Kidney (tissue), 14 donors: ENCODE data around the gene GAB2. TPM values are rescaled to one million over a fixed set of nuclear protein-coding genes. Genes with fewer than 3 reads are reported as not detected.

Experiments
- DNase-seq, 5 donors: peaks; one replicate each; pipeline ENCODE4 v3.0.0-alpha.2; 2013 to 2020
- FAIRE-seq: peaks from 2 replicates; lab custom pipeline; 2012; peaks lifted over from hg19 to GRCh38; lab: Jason Lieb, UNC
- H3K27ac ChIP-seq, 2 donors: one replicate each; pipeline ENCODE4 v1.7.0; 2013; ENCODE audit warnings: low read depth in 2 of 2, low read length in 2 of 2, inconsistent platforms in 1 of 2
- H3K27me3 ChIP-seq: one replicate; pipeline ENCODE4 v1.7.1; 2013; ENCODE audit warnings: low read length, inconsistent platforms; ENCODE audit not compliant: control insufficient read depth, insufficient read depth
- H3K36me3 ChIP-seq, 3 donors: one replicate each; pipeline versions ENCODE4 v1.7.0 to v1.7.1; 2013; ENCODE audit warnings: low read length in 3 of 3, control low read depth in 1 of 3, inconsistent platforms in 1 of 3; ENCODE audit not compliant: insufficient read depth in 3 of 3, control insufficient read depth in 2 of 3
- H3K4me1 ChIP-seq, 3 donors: one replicate each; pipeline versions ENCODE4 v1.7.0 to v1.7.1; 2013; ENCODE audit warnings: low read length in 3 of 3, inconsistent platforms in 1 of 3, low read depth in 1 of 3; ENCODE audit not compliant: control insufficient read depth in 2 of 3, insufficient read depth in 2 of 3
- H3K4me3 ChIP-seq, 3 donors: one replicate each; pipeline versions ENCODE4 v1.7.0 to v1.8.1; 2013; ENCODE audit warnings: low read length in 3 of 3, control low read depth in 1 of 3, inconsistent platforms in 1 of 3
- H3K9ac ChIP-seq, 3 donors: one replicate each; pipeline versions ENCODE4 v1.7.0 to v1.7.1; 2013; ENCODE audit warnings: low read length in 3 of 3, control low read depth in 1 of 3, inconsistent platforms in 1 of 3
- H3K9me3 ChIP-seq, 3 donors: one replicate each; pipeline versions ENCODE4 v1.7.0 to v1.7.1; 2013; ENCODE audit warnings: low read length in 3 of 3, control low read depth in 1 of 3, inconsistent platforms in 1 of 3; ENCODE audit not compliant: control insufficient read depth in 2 of 3, insufficient read depth in 1 of 3
- CTCF ChIP-seq: IDR thresholded peaks from 3 replicates; pipeline ENCODE4 v1.5.1; 2012; ENCODE audit warnings: mild to moderate bottlenecking, moderate library complexity, borderline replicate concordance; ENCODE audit not compliant: insufficient read depth; ENCODE audit errors: extremely low read depth
- intact Hi-C: fragments of 100-400 bp; cut with DNase I; formaldehyde crosslinking; loops from one replicate; pipeline ENCODE4 v1.11.1; 2022
- polyA plus RNA-seq: library from polyadenylated mRNA; stranded (reverse); fragments of 350-450 nt; fragmentation: Illumina TruSeq; extraction: RNeasy Lipid Tissue Mini Kit (QIAGEN cat#74804); gene quantifications from one replicate; pipeline ENCODE4 v1.2.3, GENCODE V29; 2014; ENCODE audit warnings: low read depth, low replicate concordance; ENCODE audit not compliant: insufficient read depth
- total RNA-seq: library from RNA; stranded (reverse); fragmentation: NEBNext Ultra II Directional; extraction: Animal tissue kit (Norgen Biotek cat#: 25700); gene quantifications from one replicate; pipeline ENCODE4 v1.2.1, GENCODE V29; 2021
- donor health status: control.
- donor health status: control.
- donor health status: control.
- donor health status: control.
- donor health status: control.
- donor health status: DM: yes; HTN: yes; CAD: no.
- donor health status: Normal renal cell carcinoma (clear cell type).

The GAB2 gene
- total and polyA plus RNA-seq, 2 donors from 2014 or later, result 3.3 to 23.6 TPM

GRCh38 chr11:78414321-78415051, 3.1 kb downstream of the GAB2 start:
- peak; percentile 84 for FAIRE-seq

GRCh38 chr11:78408619-78409018, 9.0 kb downstream of the GAB2 start:
- DNase-seq (no peak), FAIRE-seq (no peak)
- Histone ChIP-seq H3K4me3 (no peak overlapping the region), H3K27ac (no peak overlapping the region), H3K9ac (no peak overlapping the region), H3K4me1 (no peaks in the 10 kb centered on the region), H3K9me3 (no peaks in the 10 kb centered on the region), H3K36me3 (no peaks in the 10 kb centered on the region), H3K27me3 (no peaks in the 10 kb centered on the region)
- intact Hi-C loops, result no loop called here
- TF ChIP-seq CTCF, result no peak

More at GRCh38 chr11:78414321-78415051, 3.1 kb downstream of the GAB2 start:
- Histone ChIP-seq H3K36me3 (no peaks in the 10 kb centered on the region), H3K27ac (no peak overlapping the region), H3K9ac (no peak overlapping the region), H3K27me3 (no peaks in the 10 kb centered on the region), H3K4me3 (no peak overlapping the region), H3K9me3 (no peaks in the 10 kb centered on the region), H3K4me1 (peaks cover 4 to 11% (median 9%) of the 10 kb centered on the region in 3 donors)
- peak in 1 of 5 donors; percentile 29 for DNase-seq
- intact Hi-C loops, result no loop called here
- peak; percentile 44 for TF ChIP-seq CTCF

GRCh38 chr11:78406568-78407196, 10.9 kb downstream of the GAB2 start:
- Histone ChIP-seq H3K9me3 (no peaks in the 10 kb centered on the region), H3K4me3 (no peak overlapping the region), H3K27ac (no peak overlapping the region), H3K36me3 (no peaks in the 10 kb centered on the region), H3K27me3 (no peaks in the 10 kb centered on the region), H3K4me1 (no peaks in the 10 kb centered on the region), H3K9ac (no peak overlapping the region)
- no peak for DNase-seq
- intact Hi-C loops, result no loop called here
- no peak for FAIRE-seq
- TF ChIP-seq CTCF, result no peak
